GM18858 (cell line): Measurements from ENCODE around the gene TMEM100.

Experiments used
- ATAC-seq: cut with Tn5 transposase; IDR thresholded peaks from one replicate; pipeline ENCODE4 v1.9.1; 2021; ENCODE audit not compliant: unreplicated experiment

TMEM100 gene

GRCh38 chr17:55720919-55721836 is 1.5 kb downstream of the TMEM100 start:
- no peak for ATAC-seq

DNA sequence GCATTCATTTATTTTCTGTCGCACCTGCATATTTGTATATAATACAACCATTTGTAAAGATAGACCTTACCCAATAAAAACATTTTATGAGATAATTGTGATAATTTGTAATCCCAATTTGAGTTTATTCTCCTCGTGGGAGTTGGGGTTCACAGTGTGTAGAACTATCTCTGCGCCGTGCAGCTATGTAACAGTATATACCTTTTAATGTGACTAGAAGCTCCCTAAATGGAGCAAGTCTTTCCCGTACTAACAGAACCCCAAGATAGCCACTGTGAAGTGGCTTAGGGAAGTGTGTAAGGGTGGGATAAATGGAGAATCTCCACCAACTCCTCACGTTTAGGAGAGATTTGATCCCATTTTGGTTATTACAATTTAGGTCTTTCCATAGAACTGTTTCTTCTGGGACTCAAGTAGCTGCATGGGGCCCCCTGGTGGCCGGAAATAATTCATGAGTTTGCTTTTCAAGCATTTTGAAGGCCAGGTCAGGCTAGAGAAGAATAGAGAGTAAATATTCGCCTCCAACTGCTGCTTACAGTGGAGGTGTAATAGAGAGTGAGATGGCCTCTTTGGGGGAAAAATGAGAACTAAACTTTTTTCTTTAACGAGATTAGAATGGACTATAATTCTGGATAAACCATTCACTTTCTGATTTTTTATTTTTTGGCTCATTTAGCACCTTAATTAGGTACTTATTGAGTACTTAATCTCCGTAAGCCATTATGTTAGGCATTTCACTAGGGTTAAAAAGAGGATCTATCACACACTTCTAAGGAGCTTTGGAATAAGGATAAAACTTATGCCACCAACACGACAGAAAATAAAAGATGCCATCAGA is 4.5 kb downstream of the TMEM100 start:
- ATAC-seq = peak; percentile 47

- no peak for ATAC-seq
These were observed 5.2 kb downstream of the TMEM100 start for GRCh38 chr17:55717432-55717831.

DNA sequence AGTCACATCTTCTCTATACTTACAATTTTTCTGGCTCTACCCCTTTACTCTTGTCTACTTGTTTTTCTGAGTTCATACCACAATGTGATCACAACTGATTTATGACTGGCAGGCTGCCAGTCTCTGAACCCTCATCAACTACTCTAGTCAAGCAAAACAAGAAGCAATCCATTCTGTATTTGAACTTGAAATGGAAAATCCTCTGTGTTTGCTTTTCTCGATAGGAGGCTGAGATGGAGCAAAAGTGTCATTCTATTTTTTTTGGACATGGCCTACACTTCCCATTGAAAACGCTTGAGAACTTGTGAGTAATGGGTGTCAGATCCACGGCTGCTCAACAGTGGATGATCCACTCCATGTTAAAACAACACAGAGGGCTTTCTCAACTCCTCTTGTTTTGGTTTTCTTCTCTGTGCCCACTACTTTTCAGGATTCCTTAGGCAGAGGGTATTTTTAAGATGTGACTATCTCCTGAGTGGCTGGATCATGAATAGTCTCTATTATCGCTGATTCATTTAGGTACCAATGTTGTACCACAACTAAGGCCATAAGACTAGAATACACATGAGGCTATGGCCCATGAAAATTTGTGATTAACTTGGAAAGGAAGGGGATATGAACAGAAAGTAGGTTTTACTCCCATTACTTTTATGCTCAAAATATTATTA is 11.7 kb downstream of the TMEM100 start:
- no peak for ATAC-seq

DNA sequence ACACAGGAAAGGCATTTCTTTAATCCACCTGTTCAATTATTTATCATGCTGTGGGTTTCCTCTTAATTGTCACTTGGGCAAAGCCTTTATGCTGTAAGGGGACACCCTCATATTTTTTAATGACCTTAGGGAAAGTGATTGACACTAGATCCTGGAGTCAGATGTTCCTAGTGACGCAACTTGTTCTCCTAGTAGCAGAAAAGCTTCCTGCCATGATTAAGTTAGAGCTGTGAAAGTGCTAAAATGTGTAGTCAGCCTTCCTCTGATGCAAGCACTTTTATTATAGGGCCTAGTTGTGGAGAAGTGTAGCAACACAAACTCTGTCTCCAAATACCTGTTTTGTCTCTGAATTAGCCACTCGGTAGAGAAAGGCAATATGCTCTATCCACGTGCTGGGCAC is 12.3 kb downstream of the TMEM100 start:
- ATAC-seq = no peak

DNA sequence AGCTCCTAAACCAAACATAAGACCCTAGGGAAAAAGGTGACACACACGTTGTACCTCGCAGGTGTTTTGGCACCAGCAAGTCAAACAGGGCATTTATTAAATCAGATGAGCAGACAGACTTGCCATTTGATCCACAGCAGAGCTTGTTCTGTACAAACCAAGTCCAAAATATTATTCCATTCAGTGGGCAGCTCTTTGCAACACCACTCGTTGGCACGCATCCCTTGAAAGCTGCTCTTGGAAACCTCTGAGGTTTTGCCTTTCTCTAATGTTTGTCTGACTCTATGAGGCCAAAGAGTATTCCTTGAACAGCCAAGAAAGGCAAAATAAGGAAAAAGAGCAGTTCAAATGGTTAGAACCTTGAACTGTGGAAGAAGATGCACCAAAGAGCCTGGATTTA is 12.7 kb downstream of the TMEM100 start:
- no peak for ATAC-seq

- no peak for ATAC-seq
These were observed 13.2 kb downstream of the TMEM100 start for GRCh38 chr17:55709440-55709839.

- ATAC-seq = no peak
These were observed 14.3 kb downstream of the TMEM100 start for GRCh38 chr17:55708175-55708974.

DNA sequence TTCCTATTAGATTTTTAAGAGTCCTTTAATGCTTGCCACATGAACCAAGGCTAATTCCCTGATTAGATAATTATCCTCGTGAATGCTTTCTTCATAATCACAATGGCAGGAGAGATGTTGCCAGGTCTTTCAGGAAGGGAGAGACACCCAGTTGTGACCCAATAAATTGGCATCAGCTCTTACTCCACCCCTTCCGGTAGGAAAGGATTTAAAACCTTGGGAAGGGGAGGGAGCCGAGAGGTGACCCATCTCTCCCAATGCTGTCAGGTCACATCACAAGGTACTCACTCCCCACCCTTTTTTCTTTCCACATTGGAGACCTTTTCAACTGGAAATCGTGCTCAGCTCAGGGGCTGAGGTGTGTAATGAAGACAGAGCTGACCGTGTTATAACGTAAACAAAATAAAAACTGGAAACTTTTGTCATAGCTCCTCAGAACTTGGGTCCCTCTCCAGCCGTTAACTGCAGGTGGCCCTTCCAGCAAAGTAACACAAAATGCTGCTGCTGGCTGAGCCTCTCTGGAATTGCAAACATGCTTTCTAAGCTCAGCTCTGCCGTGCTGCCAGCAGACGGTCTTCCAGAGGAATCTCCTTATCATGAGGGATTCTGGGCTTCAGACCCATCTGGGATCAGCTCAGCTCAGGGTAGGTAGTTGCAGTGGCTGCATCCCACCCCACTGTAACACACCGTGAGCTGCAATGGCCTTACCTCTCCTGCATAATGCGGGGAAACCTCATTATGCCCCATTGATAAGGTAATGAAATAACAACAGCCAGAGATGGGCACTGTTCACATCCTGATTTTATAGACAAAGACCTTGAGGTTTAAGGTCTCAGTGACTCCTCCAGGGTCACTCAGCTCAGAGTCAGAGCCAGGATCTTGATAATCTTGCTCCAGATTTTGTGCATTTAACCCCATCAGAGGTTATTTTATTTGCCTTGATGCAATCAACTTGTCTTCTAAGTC is 15.6 kb downstream of the TMEM100 start:
- ATAC-seq = no peak

DNA sequence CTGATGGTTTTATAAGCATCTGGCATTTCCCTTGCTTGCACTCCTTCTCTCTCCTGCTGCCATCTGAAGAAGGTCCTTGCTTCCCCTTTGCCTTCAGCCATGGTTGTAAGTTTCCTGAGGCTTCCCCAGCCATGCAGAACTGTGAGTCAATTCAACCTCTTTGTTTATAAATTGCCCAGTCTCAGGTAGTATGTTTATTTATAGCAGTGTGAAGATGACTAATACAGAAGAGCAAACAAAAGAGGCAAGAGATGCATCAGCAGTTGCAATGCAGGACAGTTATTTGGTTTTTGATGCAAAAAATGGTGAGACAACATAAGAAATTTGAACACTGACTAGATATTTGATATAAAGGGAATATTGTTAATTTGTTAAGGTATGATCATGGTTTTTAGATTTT is 16.8 kb downstream of the TMEM100 start:
- ATAC-seq = peak; percentile 96

GRCh38 chr17:55704401-55704800 is 18.3 kb downstream of the TMEM100 start:
- ATAC-seq = no peak

- ATAC-seq = no peak
These were observed 20.5 kb downstream of the TMEM100 start for GRCh38 chr17:55702150-55702549.

DNA sequence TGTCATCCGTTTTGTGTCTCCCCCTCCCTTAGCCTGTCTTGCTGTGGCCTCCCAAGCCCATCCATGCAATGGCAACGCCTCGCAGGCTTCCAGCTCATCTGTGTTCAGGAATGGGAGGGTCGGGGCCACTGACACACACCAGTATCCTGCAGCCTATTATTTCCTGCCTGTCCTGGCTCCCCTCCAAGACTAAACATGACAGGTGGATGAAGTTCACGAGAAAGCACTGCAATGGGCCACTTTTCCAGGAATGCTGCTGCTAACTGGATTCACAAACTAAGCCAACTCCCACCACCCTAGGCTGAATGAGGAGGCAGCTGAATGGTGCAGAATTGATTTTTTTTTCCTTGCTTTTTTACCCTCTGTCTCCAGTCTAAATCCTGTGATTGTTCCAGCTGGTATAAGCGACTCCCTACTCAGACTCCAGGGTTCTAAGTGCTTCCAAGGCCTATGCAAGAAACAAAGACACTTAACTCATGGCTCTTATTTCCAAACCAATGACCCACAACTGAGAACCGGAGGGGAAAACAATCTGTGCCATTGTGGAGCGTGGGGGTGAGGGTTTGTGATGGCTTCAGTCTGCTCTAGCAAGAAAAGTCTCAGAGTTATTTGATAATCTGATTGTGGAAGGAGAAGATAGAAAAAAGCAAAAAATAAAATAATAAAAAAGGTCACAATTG is 23.3 kb downstream of the TMEM100 start:
- no peak for ATAC-seq

DNA sequence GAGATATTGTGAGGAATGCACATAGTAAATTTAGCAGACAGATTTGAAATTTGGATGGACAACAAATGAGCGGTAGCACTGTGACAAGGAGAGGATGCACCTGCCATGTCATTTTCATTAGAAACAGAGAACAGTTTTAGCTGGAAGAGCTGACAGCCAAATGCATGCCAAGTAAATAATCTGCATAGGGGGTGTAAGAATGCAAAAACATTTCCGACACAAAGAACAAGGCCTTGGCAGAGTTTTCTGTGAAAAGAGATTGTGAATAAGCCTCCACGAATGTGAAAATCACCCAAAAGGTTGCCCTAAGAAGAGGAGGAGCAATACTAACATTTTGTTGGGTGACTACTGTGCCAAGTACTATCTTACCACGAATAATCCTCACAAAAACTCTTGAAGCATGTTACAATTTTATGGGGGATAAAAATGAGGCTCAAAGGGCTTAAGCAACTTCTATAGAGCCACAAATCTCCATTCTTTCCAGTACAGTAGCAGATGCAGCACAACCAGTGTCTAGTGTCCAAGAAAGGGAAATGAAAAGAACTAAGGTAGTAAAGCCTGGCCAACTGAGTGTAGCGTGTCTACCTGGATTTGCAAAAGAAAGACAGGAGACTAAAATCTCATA is 28.3 kb downstream of the TMEM100 start:
- no peak for ATAC-seq

- ATAC-seq = no peak
These were observed 29.1 kb downstream of the TMEM100 start for GRCh38 chr17:55693254-55694216.

DNA sequence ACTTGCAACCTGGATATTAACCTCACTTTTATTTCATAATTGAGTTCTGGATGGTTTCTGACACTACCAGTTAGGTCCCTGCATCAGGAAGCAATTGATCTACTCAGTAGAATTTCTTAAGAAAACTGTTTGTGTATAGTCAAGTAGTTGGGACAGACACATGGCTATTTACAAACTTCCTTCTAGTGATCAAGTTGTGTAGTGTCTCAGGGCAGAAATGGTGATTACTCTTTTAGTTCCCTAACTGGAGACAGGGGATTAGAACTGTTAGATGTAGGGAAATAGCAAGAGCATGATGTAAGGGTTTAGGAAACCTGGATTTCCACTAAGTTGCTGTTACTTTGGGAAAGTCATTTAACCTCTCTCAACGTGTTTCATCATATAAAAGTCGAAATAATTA is 30.4 kb downstream of the TMEM100 start:
- ATAC-seq = no peak

- no peak for ATAC-seq
These were observed 31.0 kb downstream of the TMEM100 start for GRCh38 chr17:55691666-55692065.
